HepG2 (cell line): ENCODE data around the gene LYRM4. TPM values are rescaled to one million over a fixed set of nuclear protein-coding genes. Genes with fewer than 3 reads are reported as not detected.

Source experiments
- ATAD3A ChIP-seq: sonication (generic); formaldehyde crosslinking; IDR thresholded peaks from 2 replicates; pipeline ENCODE4 v1.4.0; 2020; ENCODE audit warnings: missing genetic modification reagents
- BRCA1 ChIP-seq: sonication (generic); formaldehyde crosslinking; IDR thresholded peaks from 2 replicates; pipeline ENCODE4 v1.4.0; 2020; ENCODE audit warnings: missing genetic modification reagents
- CENPX ChIP-seq: sonication (generic); formaldehyde crosslinking; IDR thresholded peaks from 2 replicates; pipeline ENCODE4 v1.9.0; 2021; ENCODE audit warnings: mild to moderate bottlenecking, missing genetic modification reagents, moderate library complexity
- CERS6 ChIP-seq: sonication (generic); formaldehyde crosslinking; IDR thresholded peaks from 2 replicates; pipeline ENCODE4 v1.5.0; 2020; ENCODE audit warnings: missing genetic modification reagents
- EP300 ChIP-seq, 3 experiments: sonication (generic) in 1 of 3; formaldehyde crosslinking in 1 of 3; IDR thresholded peaks; 2 replicates each; pipeline versions ENCODE4 v1.5.1 to v1.6.1; 2011 to 2020; ENCODE audit warnings: low read depth in 2 of 3, low read length in 2 of 3, borderline replicate concordance in 1 of 3, improper control_type of control experiment in 1 of 3, mild to moderate bottlenecking in 1 of 3, missing genetic modification reagents in 1 of 3, moderate library complexity in 1 of 3
- HDAC6 ChIP-seq: fragments of 200-600 bp; sonication (generic); IDR thresholded peaks from 2 replicates; pipeline ENCODE4 v1.7.0; 2017; ENCODE audit warnings: mild to moderate bottlenecking, antibody characterized with exemption, low read length, low read depth
- MYPOP ChIP-seq: sonication (generic); formaldehyde crosslinking; IDR thresholded peaks from 2 replicates; pipeline ENCODE4 v1.8.1; 2023; ENCODE audit warnings: mild to moderate bottlenecking, moderate library complexity, missing genetic modification reagents
- NFAT5 ChIP-seq: sonication (generic); formaldehyde crosslinking; IDR thresholded peaks from 2 replicates; pipeline ENCODE4 v1.4.0; 2020; ENCODE audit warnings: missing genetic modification reagents
- POGK ChIP-seq: sonication (generic); formaldehyde crosslinking; conservative IDR thresholded peaks from 2 replicates; pipeline ENCODE4 v1.8.0; 2022; ENCODE audit warnings: mild to moderate bottlenecking, moderate library complexity, missing genetic modification reagents
- PRMT3 ChIP-seq: sonication (generic); formaldehyde crosslinking; IDR thresholded peaks from 2 replicates; pipeline ENCODE4 v1.8.1; 2022; ENCODE audit warnings: low read depth, mild to moderate bottlenecking, moderate library complexity, missing genetic modification reagents, borderline replicate concordance
- PTBP1 ChIP-seq: fragments of 200-400 bp; formaldehyde crosslinking; IDR thresholded peaks from 2 replicates; pipeline ENCODE4 v1.6.1; 2018; ENCODE audit warnings: low read length, low read depth; ENCODE audit not compliant: poor library complexity, severe bottlenecking
- RFX3 ChIP-seq: IDR thresholded peaks from 2 replicates; pipeline ENCODE4 v1.6.1; 2016; ENCODE audit warnings: missing biosample characterization, missing genetic modification reagents
- XRCC5 ChIP-seq: fragments of 200-400 bp; formaldehyde crosslinking; optimal IDR thresholded peaks from 2 replicates; pipeline ENCODE3; 2017; ENCODE audit warnings: mild to moderate bottlenecking, low read length
- ZFAT ChIP-seq: sonication (generic); formaldehyde crosslinking; conservative IDR thresholded peaks from 2 replicates; pipeline ENCODE4 v1.8.1; 2023; ENCODE audit warnings: missing genetic modification reagents, inconsistent platforms
- ZMYM3 ChIP-seq: sonication (generic); formaldehyde crosslinking; IDR thresholded peaks from 2 replicates; pipeline ENCODE4 v1.5.1; 2020; ENCODE audit warnings: mild to moderate bottlenecking, missing genetic modification reagents
- ZNF121 ChIP-seq: sonication (generic); formaldehyde crosslinking; IDR thresholded peaks from 2 replicates; pipeline ENCODE4 v1.5.0; 2020; ENCODE audit warnings: mild to moderate bottlenecking, missing genetic modification reagents
- ZNF260 ChIP-seq: sonication (generic); formaldehyde crosslinking; IDR thresholded peaks from 2 replicates; pipeline ENCODE4 v1.4.0; 2020; ENCODE audit warnings: missing genetic modification reagents, low read depth, mild to moderate bottlenecking, borderline replicate concordance
- ZNF556 ChIP-seq: sonication (generic); formaldehyde crosslinking; IDR thresholded peaks from 2 replicates; pipeline ENCODE4 v1.4.0; 2020; ENCODE audit warnings: mild to moderate bottlenecking, missing genetic modification reagents, borderline replicate concordance
- ZNF562 ChIP-seq: sonication (generic); formaldehyde crosslinking; IDR thresholded peaks from 2 replicates; pipeline ENCODE4 v1.8.0; 2022; ENCODE audit warnings: missing genetic modification reagents, borderline replicate concordance
- ZNF724P ChIP-seq: sonication (generic); formaldehyde crosslinking; IDR thresholded peaks from 2 replicates; pipeline ENCODE4 v1.8.0; 2022; ENCODE audit warnings: missing genetic modification reagents, borderline replicate concordance
- polyA plus RNA-seq, 8 experiments: library from polyadenylated mRNA; depleted of rRNA in 3 of 8; stranded (reverse) in 7 of 8; unstranded in 1 of 8; fragments of >200 nt; fragmentation: Illumina TruSeq in 4 of 8; extraction: Trizol in 4 of 8; gene quantifications; 2 replicates each; pipeline versions ENCODE4 v1.2.1 to v1.2.3, GENCODE V29; 2011 to 2016; ENCODE audit warnings: low read depth in 4 of 8, missing spikeins in 1 of 8, mixed read lengths in 1 of 8; ENCODE audit not compliant: insufficient read depth in 1 of 8
- total RNA-seq, 5 experiments: library from RNA; depleted of rRNA; stranded (reverse); fragments of >200 nt; fragmentation: Illumina TruSeq; extraction: Trizol; gene quantifications; 2 replicates each; pipeline ENCODE4 v1.2.3, GENCODE V29; 2016; ENCODE audit warnings: low read depth in 1 of 5

The LYRM4 gene
- total and polyA plus RNA-seq, 2 of the 13 experiments (the other 11 are each of a cell fraction or from before 2014, with no cell fraction given), result 64.6 to 67.5 TPM

GRCh38 chr6:5068153-5068751, 192.5 kb downstream of the LYRM4 start (continued):
- no peak for TF ChIP-seq ZNF260 (CRISPR knock-in tag)
- no peak for TF ChIP-seq CERS6 (CRISPR knock-in tag)
- TF ChIP-seq PTBP1, result no peak
- TF ChIP-seq POGK (CRISPR knock-in tag), result peak; percentile 97
- no peak for TF ChIP-seq ZFAT (CRISPR knock-in tag)
- no peak for TF ChIP-seq ATAD3A (CRISPR knock-in tag)
- peak; percentile 74 to 96; a peak in 3 of 4 replicates for TF ChIP-seq EP300 (IDR thresholded peaks at IDR 0.05; ENCODE audit: low read depth in 2 of 2, low read length in 2 of 2)
- TF ChIP-seq EP300 (CRISPR knock-in tag; IDR thresholded peaks at IDR 0.05; ENCODE audit: borderline replicate concordance), result peak; percentile 97
- no peak for TF ChIP-seq CENPX (CRISPR knock-in tag)
- peak; percentile 76; the same call in 1 of the 2 replicates for TF ChIP-seq BRCA1 (CRISPR knock-in tag)
- TF ChIP-seq RFX3, result no peak
- TF ChIP-seq ZNF562 (CRISPR knock-in tag), result no peak
- TF ChIP-seq ZMYM3 (CRISPR knock-in tag), result peak; percentile 99
- TF ChIP-seq PRMT3 (CRISPR knock-in tag), result peak; percentile 87
- peak; percentile 59; the same call in 1 of the 2 replicates for TF ChIP-seq NFAT5
- TF ChIP-seq ZNF556 (CRISPR knock-in tag), result peak; percentile 98; the same call in 1 of the 2 replicates
- peak; percentile 89; the same call in 1 of the 2 replicates for TF ChIP-seq ZNF724P
- TF ChIP-seq MYPOP (CRISPR knock-in tag), result peak; percentile 95
- peak; percentile 95 for TF ChIP-seq XRCC5
- TF ChIP-seq ZNF121 (CRISPR knock-in tag), result peak; percentile 95
- TF ChIP-seq HDAC6, result no peak
